Hematopoietic multipotent progenitor cell treated with erythropoietin and hydrocortisone succinate and interleukin-3 and kit ligand, for 15 days (in vitro differentiated cells): ENCODE results near the gene CLEC18A.
"Not testable (repeated sequence)": the region's sequence is repeated elsewhere in the genome, so short reads cannot be mapped to it uniquely, and the experiment has no call there.

Source experiments
- DNase-seq: peaks from one replicate; pipeline ENCODE4 v3.0.0-alpha.2; 2015; ENCODE audit warnings: low spot score

CLEC18A gene

DNA sequence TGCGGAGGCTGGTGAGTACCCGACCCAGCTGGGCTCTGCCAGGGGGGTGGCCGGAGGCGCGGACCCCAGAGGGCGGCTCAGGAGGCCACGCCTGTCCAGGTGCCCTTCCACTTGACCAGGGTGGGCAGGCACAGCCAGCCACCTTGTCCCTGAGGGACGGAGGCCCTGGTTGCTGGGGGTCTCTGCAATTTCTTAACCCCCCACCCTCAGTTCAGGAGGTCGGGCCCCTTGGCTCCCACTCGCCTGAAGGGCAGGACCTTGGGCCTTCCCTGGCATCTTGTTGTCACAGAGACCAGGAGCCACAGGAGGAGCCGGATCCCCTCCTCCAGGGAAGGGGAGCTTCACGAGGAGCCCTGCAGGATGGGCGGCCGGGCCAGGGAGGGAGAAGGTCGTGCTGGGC lies 982 bp downstream of the CLEC18A start:
- DNase-seq: not testable (repeated sequence)

DNA sequence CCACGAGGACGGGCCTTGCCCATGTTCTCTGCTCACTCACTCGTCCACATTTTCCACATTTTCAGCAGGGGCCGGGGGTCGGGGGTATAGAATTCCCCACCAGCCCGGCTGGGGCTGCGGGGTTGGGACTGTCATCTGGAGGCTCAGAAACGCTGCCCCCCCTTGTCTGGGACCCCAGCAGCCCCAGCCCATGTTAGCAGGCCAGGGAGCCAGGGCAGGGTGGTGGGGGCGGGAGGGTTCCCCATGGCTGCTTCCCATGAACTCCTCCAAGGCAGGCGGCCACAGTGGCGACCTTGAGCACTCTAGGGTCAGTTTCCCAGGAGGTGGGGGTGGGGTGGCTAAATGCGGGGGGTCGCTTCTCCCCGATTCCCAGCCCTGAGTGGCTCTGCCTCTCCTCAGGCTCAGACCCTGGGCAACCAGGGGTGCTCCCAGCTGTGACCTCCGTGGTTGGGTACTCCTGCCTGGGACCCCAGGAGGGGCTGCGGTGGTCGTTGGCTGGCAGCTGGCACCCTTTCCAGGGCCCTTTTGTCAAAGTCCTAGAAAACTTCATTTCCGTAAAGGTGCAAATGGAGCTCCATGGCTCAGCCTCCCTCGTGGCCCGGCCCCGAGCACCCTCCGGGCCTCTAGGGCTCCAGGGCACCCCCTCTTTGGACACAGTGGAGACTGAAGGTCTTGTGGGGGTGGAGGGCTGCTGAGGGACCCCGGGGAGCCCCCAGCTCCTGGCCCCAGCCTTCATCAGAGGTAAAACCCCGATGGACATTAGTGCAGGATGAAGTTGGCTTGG lies 1.6 kb downstream of the CLEC18A start:
- DNase-seq: not testable (repeated sequence)

- DNase-seq: not testable (repeated sequence)
Measured at GRCh38 chr16:69954241-69954640, 3.1 kb downstream of the CLEC18A start.

GRCh38 chr16:69963312-69963711 lies 12.2 kb downstream of the CLEC18A start:
- DNase-seq: not testable (repeated sequence)

DNA sequence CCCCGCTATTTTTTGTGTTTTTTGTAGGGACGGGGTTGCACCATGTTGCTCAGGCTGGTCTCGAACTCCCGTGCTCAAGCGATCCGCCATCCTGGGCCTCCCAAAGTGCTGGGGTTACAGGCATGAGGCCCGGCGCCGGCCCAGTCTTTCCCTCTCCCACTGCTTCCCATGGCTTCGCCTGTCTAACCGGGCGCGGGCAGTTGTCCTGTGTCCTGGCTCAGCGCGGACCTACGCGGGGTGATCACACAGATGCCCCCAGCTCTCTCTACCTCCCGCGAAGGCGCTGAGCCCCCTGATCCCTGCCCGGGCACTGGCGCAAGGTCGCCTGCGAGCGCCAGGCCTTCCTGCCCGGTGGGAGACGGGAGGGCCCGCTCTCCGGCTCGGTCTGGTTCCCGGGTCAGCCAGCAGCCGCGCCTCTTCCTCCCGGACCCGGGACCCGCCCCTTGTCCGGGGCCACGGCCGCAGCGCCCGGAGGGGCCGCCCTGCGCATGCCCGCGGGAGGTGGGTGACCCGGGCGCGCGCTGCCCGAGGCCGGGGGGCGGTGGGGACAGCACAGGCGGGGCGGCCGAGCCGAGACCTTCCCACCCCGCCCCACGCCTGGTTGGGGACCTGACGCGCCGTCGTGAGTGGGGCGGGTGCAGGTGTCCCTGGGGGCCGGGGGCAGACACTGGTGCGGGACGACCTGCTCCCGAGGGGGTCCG lies 14.0 kb downstream of the CLEC18A start:
- not testable (repeated sequence) for DNase-seq

DNA sequence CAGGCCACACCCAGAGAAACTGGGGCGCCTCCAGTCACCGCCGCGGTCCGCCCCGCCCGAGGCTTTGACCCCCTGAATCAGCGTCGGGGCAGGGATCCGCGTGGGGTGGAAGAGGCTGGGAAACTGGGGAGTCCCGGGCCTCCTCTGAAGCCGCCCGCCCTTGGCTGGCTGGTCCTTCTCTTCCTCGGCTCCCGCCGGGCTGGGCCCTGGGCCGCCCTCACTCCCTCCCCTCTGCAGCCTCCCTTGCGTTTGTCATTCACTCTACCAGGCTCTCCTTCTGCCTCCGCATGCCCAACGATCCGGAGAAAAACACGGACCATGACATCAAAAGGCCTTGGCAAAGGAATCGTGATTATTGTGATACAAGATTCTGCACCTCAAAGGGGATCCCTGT lies 14.5 kb downstream of the CLEC18A start:
- not testable (repeated sequence) for DNase-seq

DNA sequence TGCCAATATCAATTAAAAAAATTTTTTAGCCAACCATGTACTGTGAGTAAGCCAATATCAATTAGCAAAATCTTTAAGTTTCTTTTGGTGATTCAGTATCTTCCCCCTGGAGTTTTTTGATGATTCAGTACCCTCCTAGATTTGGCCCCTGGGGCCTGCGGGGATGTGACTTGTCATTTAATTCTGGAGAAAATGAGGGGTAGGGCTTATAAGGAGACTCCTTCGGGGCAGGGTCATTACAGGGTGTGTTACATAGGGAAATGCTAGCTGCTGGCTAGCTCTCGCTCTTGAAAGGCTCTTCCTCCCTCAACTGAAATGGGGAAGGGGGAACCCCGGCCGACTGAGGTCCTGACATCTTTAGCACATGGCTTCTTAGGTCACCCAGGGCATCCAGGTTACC lies 16.6 kb downstream of the CLEC18A start:
- not testable (repeated sequence) for DNase-seq

- DNase-seq: not testable (repeated sequence)
Measured at GRCh38 chr16:69968125-69968524, 17.0 kb downstream of the CLEC18A start.

GRCh38 chr16:69969657-69970056 lies 18.5 kb downstream of the CLEC18A start:
- not testable (repeated sequence) for DNase-seq

DNA sequence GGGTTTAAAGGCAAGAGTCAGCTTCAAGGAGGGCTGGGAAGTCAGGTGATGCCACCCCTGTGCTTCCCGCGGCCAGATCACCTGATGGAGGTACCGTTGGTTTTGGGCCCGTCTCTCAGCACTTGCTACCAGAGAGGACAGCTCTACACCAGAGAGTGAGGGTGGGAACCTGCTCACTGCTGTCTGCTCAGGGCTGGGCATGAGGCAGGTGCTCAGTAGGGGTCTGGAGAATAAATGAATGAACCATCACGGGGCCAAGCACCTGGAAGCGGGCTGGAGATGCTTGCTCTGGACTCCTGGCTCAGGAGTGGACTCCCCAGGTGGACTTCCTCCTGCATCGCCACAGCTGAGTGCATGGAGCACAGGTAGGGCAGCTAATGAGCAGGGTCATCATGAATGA lies 21.0 kb downstream of the CLEC18A start:
- not testable (repeated sequence) for DNase-seq

DNA sequence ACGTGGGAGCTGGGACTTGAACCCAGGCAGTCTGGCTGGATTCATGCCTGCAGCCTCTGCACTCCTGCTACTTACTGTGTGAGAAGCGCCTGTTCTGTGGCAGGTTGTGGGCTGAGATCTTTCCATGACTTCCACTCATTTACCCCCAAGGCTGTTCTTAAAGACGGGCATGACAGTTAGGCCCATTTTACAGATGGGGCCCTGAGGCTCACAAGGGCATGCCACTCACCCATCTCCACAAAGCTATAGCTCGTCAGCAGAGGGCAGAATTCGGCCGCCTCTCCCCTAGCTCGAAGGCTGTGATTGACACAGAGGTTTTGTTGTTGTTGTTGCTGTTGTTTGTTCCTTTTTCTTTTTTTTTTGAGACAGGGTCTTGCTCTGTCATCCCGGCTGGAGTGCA lies 21.8 kb downstream of the CLEC18A start:
- DNase-seq: not testable (repeated sequence)

- not testable (repeated sequence) for DNase-seq
Measured at GRCh38 chr16:69985196-69985595, 34.1 kb downstream of the CLEC18A start.

DNA sequence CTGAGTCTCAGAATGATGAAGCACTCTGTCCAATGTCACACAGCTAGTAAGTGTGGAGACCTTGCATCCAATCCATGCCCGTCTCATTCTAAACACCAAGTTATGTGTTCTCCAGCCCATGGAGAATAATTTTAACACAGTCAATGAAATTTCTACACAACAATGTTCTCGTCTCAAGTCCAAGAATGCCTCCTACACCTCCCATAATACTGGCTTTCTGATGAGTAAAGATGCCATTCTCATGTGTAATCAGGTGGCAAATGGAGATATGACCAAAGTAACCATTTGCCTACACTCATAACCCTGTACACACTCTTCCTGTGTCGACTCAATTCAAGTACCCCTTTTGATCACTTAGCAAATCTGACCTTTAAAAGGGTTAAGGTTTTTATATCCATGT lies 46.8 kb downstream of the CLEC18A start:
- DNase-seq: not testable (repeated sequence)

DNA sequence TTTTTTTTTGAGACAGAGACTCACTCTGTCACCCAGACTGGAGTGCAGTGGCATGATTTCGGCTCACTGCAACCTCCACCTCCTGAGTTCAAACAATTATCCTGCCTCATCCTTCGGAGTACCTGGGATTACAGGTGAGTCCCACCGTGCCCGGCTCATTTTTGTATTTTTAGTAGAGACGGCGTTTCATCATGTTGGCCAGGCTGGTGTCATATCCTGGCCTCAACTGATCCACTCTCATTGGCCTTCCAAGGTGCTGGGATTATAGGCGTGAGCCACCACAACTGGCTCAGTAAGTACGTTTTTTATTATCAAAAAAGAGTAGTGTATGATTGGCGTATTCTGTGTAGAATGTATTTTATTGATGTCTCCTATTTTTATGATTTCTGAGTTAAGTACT lies 48.7 kb downstream of the CLEC18A start:
- DNase-seq: not testable (repeated sequence)

DNA sequence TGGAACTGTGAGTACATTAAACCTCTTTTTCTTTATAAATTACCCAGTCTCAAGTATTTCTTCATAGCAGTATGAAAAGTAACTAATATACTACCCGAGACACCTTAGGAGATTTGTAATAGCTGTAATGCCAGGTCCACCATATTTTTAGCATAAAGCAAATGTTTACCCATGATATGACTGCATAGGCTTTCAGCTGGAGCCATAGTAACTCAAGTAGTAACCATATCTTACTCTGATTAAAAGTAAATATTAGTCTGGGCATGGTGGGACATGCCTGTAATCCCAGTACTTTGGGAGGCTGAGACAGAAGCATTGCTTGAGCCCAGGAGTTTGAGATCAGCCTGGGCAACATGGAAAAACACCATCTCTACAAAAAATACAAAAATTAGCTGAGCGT lies 52.4 kb downstream of the CLEC18A start:
- not testable (repeated sequence) for DNase-seq

DNA sequence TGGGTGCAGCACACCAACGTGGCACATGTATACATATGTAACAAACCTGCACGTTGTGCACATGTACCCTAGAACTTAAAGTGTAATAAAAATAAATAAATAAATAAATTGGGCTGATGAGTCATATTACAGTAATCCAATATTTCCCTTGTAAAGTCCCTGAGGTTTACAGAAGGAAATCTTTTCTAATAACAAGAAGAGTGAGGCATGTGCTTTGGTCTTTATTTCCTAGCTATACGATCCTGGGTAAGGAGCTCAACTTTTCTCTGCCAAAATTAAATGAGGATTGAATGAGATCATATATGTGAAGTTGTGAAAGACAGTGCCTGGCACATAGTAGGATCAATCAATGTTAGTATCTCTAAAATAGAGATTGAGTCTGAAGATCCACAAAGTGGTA lies 57.5 kb downstream of the CLEC18A start:
- DNase-seq: not testable (repeated sequence)

DNA sequence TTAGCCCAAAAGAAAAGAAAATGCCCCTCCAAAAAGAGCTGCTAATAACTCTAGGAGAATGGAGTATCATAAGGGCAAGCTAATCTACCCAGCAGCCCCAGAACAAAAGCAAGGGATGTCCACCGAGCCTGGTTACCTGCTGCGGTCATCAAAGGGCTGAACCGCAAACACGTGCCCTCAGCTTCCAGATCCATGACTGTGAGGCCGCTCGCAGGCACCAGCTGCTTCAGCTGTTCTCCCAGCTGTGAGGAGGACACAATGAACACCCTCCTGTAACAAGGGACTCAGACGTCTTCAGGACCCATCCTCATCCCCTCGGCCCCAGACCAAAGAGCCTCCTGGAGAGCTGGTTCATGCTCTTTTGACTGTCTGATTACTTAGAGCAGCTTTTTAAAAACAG lies 59.5 kb downstream of the CLEC18A start:
- DNase-seq: not testable (repeated sequence)

- DNase-seq: not testable (repeated sequence)
Measured at GRCh38 chr16:70011120-70011519, 60.0 kb downstream of the CLEC18A start.

GRCh38 chr16:70012354-70012753 lies 61.2 kb downstream of the CLEC18A start:
- DNase-seq: not testable (repeated sequence)

DNA sequence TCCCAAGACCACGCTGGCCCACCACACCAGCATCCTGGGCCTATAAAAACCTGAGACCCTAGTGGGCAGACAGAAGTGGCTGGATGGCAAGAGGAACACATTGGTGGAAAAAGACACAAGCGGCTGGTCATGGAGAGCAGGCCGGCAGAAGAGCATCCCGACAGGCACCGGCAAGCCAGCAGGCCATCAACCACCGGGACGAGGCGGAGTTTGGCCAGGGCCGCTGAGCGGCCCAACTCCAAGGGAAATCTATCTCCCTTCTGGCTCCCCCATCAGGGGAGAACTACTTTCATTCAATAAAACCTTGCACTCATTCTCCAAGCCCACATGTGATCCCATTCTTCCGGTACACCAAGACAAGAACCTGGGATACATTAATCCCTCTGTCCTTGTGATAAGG lies 61.8 kb downstream of the CLEC18A start:
- not testable (repeated sequence) for DNase-seq
